PC-3 (cell line): Measurements from ENCODE around the gene SHISA6.

Experiments used
- EZH2 ChIP-seq: fragments of 300-600 bp; sonication (generic); IDR thresholded peaks from one replicate; pipeline ENCODE4 v1.6.1; 2017; ENCODE audit warnings: antibody characterized with exemption, mild to moderate bottlenecking, low read length; ENCODE audit not compliant: unreplicated experiment
- EZH2phosphoT487 ChIP-seq: fragments of 300-600 bp; sonication (generic); IDR thresholded peaks from 2 replicates; pipeline ENCODE4 v1.6.1; 2018; ENCODE audit warnings: mild to moderate bottlenecking, antibody characterized with exemption, low read length, borderline replicate concordance
- TF ChIP-seq, protein P1 (sequence below): fragments of 300-600 bp; sonication (generic); conservative IDR thresholded peaks from 2 replicates; pipeline ENCODE4 v1.5.1; 2017; ENCODE audit warnings: antibody characterized with exemption, low read depth, mild to moderate bottlenecking, low read length

DNA sequence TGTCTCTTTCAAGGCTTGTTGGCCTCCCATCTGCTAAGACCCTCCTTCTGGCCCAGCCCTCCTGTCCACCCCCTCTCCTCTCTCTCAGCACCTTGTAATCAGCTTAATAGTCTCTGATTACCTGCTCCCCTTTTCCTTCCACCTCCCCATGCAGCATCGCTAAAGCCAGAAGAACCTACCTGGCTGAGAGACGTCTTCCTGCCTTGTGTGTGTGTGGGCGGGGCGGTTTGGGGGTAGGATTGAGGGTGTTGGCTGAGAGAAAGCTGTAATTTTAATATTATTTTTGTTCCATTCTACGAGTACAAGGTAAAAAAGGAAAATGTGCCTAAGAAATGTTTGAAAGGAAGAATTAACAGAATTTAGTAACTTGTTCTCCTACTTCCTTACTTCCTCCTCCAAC lies 360.6 kb downstream of the SHISA6 start:
- TF ChIP-seq, protein P1, sequence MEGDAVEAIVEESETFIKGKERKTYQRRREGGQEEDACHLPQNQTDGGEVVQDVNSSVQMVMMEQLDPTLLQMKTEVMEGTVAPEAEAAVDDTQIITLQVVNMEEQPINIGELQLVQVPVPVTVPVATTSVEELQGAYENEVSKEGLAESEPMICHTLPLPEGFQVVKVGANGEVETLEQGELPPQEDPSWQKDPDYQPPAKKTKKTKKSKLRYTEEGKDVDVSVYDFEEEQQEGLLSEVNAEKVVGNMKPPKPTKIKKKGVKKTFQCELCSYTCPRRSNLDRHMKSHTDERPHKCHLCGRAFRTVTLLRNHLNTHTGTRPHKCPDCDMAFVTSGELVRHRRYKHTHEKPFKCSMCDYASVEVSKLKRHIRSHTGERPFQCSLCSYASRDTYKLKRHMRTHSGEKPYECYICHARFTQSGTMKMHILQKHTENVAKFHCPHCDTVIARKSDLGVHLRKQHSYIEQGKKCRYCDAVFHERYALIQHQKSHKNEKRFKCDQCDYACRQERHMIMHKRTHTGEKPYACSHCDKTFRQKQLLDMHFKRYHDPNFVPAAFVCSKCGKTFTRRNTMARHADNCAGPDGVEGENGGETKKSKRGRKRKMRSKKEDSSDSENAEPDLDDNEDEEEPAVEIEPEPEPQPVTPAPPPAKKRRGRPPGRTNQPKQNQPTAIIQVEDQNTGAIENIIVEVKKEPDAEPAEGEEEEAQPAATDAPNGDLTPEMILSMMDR, result no peak
- no peak for TF ChIP-seq EZH2phosphoT487
- TF ChIP-seq EZH2, result no peak
